Right lobe of liver (tissue), 4 donors: ENCODE data around the gene IZUMO4.

Source experiments
- CTCF ChIP-seq, 4 donors: fragments of 200-600 bp in 3 of 4; fragments of 450-650 bp in 1 of 4; IDR thresholded peaks; one replicate each; pipeline versions ENCODE4 v1.5.1 to v1.8.0; 2016 to 2022; ENCODE audit warnings: antibody characterized with exemption in 4 of 4, mild to moderate bottlenecking in 2 of 4
- POLR2A ChIP-seq: fragments of 450-650 bp; IDR thresholded peaks from one replicate; pipeline ENCODE4 v1.6.1; 2017; ENCODE audit warnings: antibody characterized with exemption, mild to moderate bottlenecking
- donor health status: DM: no; HTN: no; CAD: no.
- donor health status: DM: no; HTN: no; CAD: no.
- donor health status: DM: no; HTN: yes; CAD: no.

DNA sequence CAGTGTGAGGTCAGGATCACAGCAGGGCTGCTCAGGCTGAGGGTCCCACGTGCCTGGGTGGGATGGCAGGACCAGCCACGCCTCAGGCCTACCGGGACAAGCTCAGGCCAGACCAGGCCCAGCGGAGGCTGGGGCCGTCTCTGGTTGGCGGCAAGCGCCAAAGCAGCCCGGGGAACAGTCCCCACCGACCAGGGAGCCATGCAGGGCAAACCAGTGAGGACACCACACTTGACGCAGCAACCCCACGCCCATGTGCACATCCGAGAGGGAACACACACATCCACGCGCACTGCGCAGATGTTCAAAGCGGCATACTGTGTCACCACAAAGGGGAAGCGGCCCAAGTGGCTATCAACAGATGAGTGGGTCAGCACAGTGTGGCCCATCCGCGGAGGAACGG lies 15.2 kb downstream of the IZUMO4 start:
- no peak for TF ChIP-seq CTCF (IDR thresholded peaks at IDR 0.05)
- no peak for TF ChIP-seq POLR2A
